Stromal cell of bone marrow (primary cell): ENCODE results near the gene NLGN1.
"Not testable (repeated sequence)": the region's sequence is repeated elsewhere in the genome, so short reads cannot be mapped to it uniquely, and the experiment has no call there.

ENCODE experiments used
- DNase-seq: peaks from one replicate; pipeline ENCODE4 v3.0.0-alpha.2; 2012; ENCODE audit warnings: low read depth

Gene NLGN1

DNA sequence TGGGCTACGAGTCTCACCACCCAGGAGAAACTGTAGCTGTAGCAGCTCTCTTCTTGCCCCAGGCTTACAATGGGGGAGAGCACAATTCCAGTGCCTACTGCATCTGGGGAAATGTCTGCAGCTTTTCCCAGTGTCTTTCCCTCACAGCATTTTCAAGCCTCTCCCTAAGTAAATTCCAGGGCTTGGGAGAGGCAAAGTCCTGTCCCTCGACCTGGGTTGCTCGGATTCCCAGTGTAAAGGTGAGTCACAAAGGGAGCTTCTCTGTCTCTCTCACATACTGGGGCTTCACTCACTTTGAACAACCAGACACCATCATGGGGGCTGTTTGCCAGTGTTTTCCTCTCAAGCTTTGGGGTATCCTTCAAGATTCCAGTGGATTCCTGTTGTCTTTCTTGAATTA is 772.2 kb downstream of the NLGN1 start:
- no peak for DNase-seq

DNA sequence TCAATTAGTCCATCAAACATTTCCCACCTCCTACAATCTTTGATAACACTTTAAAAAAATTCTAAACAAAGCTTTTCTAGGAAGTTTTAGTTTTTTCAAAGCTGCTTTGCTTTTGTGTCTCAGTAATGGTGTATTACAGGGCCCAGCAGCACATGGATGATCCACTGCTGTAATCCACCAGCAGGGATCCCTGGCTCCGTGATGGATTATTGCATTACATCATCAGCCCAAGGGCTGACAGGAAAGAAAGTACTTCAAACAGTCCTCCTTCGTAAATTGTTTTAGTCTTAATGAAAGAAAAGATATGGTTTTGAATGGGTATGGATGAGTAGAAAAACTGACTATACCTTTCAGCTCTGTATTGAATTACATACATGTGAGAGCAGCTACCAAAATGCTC is 772.7 kb downstream of the NLGN1 start:
- no peak for DNase-seq

DNA sequence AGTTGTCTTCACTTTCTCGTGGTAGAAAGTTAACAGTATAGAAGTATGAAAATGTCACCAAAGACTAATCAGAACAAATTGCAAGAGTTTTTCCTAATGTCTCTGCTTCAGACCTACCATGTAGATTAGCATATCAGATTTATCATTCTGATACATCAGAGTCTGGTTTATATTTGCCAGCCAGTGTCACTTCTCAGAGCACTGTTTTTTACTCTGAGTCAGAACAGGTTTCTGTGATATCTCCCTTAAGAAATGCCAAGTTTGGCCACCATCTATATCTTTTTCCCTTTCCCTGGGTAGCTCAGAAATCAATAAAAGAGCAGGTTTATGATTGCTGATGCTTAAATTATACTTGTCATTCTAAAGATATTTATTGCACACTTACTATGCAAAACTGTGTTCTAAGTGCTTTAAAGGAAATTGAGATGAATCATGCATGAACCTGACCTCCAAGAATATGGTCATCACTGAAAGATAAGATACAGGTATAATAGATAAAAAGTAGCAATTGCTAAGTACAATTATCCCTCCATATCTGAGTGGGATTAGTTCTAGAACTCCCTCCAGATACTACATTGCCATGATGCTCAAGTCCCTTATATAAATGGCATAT is 788.9 kb downstream of the NLGN1 start:
- DNase-seq: no peak

DNA sequence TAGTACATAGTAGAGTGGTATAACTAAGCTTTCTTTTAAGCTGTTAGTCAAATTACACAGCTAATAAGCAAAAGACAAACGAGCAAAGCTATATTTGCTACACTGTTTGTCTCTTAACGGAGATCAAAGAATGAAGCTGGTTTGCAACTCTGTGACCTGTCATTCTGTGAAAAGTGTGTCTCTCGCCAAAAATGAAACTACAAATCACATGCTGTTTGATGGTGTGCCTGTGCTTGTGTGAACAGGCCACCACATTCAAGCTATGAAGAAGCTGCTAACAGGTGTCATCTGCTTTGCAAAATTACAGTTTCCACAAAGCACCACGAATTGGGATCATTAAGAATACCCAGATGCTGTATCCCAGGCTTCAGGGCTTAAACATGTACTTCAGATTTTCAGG is 793.8 kb downstream of the NLGN1 start:
- DNase-seq: no peak

DNA sequence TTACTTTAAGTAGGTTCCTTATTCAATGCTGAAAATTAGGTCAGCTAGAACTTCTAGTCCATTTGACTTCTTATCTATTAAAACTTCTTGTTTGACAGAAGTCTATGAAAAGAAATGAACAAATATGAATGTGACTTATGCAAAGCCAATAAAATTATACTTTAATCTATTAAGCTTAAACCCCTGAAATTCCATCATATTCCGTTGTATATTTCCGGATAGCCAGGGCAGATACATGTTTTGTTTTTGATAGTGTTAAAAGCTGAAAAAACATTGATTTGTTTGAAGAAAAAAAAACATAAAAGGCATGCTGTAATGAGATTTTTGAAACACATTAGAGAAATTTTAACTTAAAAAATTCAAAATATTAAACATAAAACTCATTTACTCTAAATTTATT is 794.4 kb downstream of the NLGN1 start:
- no peak for DNase-seq

DNA sequence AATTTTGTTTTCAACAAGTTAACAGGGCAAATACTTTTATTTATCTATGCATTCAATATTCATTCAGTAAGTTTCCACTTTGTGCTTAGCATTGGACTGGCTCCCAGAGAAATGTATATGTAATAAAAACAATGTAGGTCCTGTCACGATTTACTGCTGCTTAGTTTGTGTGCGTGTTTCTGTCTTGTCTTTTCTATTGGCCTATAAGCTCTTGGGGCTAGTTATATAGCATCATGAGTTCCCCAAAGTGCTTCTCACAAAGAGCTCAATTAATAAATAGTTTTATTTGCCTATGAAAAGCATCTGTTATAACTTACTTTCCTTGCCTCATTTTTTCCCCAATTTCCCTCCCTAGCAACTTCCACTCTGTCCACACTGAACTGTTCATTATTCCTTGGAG is 794.9 kb downstream of the NLGN1 start:
- no peak for DNase-seq

DNA sequence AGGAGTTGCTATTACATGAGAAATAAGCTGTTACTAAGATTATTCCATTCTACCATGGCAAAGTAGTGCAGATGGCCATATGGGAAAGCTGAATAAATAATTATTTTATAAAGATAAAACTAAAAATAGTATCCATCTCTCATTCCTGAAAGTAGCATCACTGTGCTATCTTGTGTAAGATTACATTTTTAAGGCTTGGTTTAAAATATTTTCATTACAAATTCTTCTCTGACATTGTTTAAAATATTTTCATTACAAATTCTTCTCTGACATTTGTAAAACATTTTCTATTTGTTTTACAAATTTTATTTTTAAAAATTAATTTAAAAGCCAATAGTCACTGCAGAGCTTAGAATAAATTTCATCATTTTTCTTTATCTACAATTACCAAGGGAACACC is 796.1 kb downstream of the NLGN1 start:
- DNase-seq: no peak

DNA sequence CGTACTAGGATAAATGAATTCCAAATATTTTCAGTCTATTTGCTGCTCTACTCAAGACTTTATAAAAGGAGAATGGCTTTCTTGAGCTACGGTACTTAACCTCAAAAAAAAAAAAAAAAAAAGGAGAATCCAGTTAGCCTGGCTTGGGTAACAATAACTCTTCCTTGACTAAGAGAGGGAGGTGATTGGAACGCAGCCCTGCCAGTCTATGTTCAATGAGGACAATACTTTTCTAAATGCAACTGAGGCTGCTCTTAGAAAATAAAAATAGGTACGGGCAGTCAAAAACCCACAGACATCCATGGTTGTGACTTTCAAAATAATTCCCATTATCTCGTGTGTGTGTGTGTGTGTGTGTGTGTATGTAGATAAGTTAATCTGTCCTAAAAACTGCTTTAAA is 799.9 kb downstream of the NLGN1 start:
- DNase-seq: no peak

DNA sequence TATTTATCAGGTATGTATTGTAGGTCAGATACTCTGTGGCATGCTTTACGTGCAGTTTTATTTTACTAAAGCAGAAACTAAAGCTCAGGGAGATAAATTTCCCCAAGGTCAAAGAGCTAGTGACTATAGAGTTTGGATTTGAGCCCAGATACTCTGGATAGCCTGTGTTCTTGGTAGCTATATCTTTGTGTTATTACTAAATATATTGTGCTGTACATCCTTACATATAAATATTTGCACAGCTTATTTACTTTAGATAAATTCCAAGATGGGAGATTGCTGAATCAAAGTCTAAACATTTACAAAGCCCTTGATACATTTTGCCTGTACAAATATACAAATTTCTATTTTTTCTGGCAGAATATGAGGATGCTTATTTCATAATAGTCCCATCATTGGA is 800.7 kb downstream of the NLGN1 start:
- no peak for DNase-seq

DNA sequence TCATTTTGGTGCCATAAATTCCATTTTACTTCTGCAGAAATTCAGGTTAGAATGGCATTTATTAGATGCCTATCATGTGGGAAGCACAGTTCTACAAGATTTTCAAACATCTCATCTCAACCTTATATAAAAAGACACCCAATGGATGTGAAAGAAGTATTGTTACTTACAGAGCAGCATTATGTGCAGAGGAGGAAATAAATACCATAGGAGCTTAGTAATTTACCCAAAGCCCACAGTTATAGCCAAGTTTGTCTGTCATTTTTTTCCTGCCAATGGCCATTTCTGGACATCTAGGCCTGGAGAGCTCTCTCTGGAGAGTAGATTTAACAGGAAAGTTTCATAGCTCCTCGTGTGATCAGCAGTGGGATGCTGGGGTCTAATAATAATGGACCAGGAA is 802.2 kb downstream of the NLGN1 start:
- DNase-seq: no peak

DNA sequence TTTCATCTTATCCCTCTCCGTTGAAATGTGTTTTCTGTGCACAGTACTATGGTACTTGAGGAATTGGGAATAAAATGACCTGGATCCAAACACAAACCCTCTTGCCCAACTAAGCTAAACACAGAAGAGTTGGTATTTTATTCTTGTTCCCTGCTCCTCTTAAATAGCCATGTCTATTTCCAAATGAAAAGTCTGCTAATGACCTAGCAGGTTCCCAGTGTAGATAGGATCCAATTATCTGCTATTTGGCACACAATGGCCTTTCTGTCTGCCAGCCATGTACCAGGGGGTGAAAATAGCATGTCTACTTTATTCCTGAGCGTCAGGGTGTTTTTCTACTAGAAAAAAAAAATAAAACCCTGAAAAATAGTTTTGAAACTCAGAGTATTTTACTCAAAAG is 804.6 kb downstream of the NLGN1 start:
- no peak for DNase-seq

DNA sequence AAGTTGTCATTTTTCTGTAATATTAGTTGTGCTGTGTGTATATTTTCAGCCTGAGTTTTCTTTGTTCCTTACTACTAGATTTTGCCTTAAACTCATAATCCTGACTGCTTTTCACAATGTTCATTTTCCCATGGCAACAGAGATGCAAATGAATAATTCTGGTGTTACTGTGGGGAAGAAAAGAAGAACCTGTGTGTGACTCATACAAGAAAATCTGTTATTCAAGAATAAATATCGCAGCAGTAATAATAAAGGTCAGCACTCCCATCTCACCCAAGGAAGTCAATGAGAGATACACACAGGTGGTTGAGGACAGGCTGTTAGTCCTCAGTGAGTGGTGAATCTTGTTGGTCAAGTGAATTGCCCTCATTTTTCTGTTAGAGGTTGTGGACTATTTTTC is 805.0 kb downstream of the NLGN1 start:
- no peak for DNase-seq

DNA sequence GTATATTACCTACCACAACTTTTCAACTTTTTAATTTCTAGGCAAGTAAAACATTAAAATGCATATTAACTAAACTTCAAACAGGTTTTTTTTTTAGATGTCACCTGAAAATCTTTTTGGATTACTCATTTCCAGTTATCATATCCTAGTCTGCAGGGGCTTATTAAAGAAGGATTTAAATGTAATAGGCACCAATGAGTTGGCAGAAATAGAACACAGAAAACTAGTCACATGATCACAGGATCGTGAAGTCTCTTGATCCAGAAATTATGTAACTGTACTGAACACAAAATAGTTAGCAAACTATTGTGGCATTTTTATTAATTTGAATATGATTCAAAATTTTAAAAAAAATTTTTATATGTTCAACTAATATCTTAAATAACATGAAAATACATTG is 807.2 kb downstream of the NLGN1 start:
- no peak for DNase-seq

DNA sequence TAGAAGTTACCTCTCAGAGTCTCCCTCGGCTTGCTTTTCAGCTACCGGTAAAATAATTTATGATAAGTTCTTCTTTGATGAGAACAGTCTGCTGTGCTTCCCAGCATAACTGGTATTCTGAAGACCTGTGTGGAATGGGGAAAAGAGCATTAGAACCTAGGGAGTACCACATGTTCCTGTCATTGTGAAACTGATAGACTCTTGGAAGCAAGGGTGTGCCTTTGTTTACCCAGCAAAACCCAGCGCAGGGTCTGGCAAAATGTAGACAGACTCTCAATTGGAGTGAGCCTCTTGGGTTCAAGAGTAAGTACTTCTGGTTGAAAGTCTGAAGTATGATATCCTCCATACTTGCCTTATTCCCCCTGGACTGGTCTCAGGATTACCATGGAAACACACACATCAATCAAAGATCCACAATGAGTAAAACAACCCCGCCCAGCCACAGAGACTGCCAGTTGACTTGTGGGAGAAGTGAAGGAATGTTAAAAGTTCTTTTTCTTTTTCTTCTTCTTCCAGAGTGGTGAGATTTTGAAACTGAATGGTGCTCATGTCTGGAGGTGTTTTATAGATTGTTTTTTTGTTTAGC is 809.2 kb downstream of the NLGN1 start:
- DNase-seq: peak; percentile 53

DNA sequence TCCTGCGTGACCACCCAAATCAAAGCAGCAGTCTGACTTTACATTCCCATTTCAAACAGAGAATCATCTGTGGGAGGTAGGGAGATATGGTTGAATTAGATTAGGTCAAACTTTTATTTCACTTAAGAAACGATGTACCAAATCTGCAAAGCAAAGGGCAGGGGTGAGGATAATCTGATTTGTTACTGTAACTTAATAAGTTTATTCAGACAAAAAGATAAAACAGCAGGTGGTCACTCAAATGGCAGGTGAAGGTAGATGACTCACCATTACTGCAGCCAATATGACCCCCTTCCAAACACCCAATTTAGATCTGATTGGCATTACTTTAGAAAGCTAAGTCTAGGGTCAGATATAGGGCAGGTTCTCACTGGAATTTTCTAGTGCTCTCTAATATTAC is 810.6 kb downstream of the NLGN1 start:
- DNase-seq: no peak

DNA sequence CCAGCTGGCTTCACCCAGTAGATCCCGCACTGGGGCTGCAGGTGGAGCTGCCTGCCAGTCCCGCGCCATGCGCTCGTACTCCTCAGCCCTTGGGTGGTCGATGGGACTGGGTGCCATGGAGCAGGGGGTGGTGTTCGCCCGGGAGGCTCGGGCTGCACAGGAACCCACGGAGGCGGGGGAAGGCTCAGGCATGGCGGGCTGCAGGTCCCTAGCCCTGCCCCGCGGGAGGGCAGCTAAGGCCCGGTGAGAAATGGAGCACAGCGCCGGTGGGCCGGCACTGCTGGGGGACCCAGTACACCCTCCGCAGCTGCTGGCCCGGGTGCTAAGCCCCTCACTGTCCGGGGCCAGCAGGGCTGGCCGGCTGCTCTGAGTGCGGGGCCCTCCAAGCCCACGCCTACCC is 814.4 kb downstream of the NLGN1 start:
- not testable (repeated sequence) for DNase-seq

DNA sequence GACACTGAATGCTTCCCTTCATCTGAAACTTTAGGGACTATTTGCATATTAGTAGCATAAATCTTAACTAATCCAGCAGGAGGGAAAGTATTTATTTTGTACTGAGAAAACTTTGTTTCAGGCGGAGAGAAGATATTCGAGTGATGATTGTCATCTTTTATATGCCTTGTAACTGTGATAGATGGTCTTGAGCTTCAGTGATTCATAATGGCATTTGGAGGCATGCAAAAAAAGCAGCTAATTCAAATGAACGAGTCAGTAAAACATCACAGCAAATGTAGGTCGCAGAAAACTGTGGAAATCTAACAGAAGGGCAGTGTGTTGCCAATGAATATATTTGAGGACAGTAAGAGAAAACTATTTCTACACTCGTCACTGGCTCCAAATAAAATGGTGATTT is 817.9 kb downstream of the NLGN1 start:
- peak; percentile 32 for DNase-seq

DNA sequence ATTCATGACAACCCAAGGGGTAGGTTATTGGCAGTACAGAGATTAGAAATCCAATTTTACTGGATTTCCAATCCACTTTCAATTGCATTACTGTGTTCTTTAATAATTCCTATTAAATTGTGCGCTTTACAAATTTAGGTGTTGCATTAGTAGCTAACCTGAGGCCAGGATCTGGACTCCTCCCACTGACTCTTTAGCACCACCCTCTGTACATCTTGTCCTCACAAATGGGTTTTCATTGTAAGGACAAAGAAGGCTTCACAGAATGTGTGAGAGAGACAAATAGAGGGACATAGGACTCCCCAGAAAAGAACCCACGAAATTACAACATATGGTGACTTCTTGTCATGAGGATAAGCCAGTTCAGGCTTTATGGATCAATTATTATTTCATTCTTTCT is 818.5 kb downstream of the NLGN1 start:
- DNase-seq: no peak

DNA sequence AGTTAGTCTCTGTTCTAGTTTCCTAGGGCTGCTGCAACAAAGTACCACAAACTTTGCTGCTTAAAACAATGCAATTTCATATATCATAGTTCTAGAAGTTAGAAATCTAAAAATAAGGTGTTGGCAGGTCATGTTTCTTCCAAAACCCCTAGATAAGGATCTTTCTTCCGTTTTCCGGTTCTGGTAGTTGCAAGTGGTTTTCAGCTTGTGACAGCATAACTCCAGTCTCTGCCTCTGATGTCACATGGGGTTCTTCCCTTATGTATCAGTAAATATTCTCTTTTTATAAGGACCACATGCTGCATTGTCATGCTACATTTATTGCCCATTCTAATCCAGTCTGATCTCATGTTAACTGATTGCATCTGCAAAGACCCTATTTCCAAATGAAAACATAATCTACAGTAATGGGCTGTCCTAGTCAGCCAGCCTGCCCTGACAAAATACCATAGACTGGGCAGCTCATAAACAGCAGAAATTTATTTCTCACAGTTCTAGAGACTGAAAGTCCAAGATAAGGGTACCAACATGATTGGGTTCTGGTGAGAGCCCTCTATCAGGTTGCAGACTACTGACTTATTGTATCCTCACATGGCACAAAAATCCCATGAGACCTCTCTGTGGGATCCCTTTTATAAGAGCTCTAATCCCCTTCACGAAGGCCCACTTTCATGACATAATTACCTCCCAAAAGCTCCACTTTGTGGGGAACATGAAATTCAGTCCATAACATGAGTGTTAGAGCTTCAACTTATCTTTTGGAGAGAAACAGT is 819.6 kb downstream of the NLGN1 start:
- DNase-seq: no peak

DNA sequence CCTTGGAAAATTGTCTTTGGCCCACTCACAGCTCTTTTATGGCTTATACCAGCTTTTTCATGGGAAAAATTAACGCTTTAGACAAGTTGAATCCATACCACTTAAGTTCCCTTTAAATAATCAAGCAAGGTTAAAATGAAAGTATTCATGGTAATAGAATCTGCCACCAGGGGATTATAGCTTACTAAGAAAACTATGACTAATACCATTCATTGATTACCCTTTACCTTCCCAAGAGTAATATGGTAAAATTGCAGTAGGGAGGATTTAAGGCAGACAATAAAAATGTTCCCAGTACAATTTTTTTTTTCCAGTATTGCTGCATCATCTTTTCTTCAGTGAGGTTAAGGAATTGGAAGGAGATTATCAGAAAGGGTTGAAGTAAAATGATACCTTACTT is 820.5 kb downstream of the NLGN1 start:
- peak; percentile 59 for DNase-seq

DNA sequence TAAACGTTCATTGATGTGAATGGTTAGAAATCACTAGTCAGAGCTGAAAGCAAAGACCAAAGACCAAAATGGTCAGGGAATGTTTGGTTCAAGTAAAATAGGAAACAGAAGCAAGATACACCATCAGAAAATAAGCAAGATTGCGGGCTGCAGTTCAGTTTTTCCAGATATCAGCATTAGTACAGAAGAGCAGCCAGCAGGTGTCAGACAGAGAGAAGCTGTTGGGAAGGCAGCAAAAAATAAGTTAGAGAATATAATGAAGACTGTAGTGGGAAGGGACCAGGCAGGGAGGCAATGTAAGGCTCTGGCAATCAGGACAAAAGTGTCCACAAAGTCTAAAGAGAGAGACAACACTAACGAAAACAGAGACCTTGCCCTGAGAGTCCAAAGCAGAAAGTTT is 822.2 kb downstream of the NLGN1 start:
- no peak for DNase-seq

DNA sequence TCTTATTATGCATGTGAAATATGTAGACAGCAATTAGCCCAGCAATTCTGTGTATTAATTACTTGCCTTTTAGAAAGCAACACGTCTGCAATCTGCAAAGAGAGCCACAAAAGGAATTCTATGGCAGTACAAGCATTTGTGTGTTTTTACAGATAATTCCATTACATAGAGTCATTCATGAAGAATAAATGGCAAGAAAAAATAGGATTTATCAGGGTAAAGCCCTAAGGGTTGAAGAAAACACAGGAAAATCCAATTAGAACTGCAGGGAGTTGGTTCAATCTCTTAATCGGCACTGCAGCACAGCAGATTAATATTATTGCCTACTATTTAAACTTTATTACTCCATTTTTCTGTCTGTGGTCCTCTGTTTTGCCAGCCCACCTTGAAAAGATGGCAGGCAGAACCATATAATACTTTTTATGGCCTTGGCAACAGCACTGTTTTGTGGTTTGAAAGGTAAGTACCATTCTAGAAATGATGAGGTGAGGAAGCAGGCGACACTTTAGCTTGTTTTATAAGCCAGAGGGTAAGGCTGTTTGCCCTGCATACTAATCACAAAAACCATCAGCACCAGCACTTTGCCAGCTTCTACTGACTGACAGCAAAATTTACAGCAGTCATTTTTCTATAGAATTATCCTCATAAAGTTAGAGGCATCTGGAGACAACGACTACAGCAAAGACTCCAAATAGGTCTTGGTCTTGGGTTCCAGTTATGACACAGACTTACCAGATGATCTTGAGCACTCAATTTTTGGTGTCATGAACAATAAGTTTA is 823.4 kb downstream of the NLGN1 start:
- DNase-seq: no peak

DNA sequence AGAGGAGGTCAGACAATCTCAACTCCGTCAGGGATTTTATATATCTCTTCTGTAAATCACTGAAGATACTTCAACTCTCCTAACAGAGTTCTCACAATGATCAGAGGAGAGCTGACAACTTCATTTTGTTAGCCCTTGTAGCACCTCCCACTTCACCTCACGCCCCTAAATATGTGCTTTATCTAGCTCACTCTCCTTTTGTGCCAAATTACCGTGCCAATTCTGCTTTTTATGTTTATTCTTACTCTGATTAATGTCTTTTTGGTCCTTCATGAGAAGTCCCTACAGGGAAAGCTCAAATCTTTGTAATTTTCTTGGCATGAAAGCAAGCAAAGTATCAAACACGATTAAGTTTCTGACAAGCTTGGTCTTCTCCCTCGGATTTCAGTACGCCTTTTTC is 825.5 kb downstream of the NLGN1 start:
- no peak for DNase-seq
